Heart left ventricle (tissue), 16 donors: ENCODE results near the gene PIP5K1C. TPM values are rescaled to one million over a fixed set of nuclear protein-coding genes. Genes with fewer than 3 reads are reported as not detected.

Experiments
- ATAC-seq, 4 donors: fragments of 200-7000 bp; cut with Tn5 transposase; one replicate each; pipeline ENCODE4 v1.9.1; 2020 to 2022; ENCODE audit warnings: moderate library complexity in 4 of 4, mild to moderate bottlenecking in 3 of 4, moderate number of reproducible peaks in 1 of 4
- DNase-seq, 5 donors: peaks; one replicate each; pipeline ENCODE4 v3.0.0-alpha.2; 2020
- H3K27ac ChIP-seq, 12 donors: fragments of 200-600 bp; sonication (generic) in 4 of 12; one replicate each; pipeline versions ENCODE4 v1.5.0 to v1.8.0; 2016 to 2022; ENCODE audit warnings: mild to moderate bottlenecking in 2 of 12
- H3K27me3 ChIP-seq, 9 donors: fragments of 200-600 bp; sonication (generic) in 2 of 9; one replicate each; pipeline versions ENCODE4 v1.5.1 to v1.8.0; 2016 to 2022; ENCODE audit warnings: mild to moderate bottlenecking in 3 of 9
- H3K36me3 ChIP-seq, 9 donors: fragments of 200-600 bp; sonication (generic) in 2 of 9; one replicate each; pipeline versions ENCODE4 v1.5.0 to v1.8.0; 2018 to 2022; ENCODE audit warnings: mild to moderate bottlenecking in 2 of 9
- H3K4me1 ChIP-seq, 12 donors: fragments of 200-600 bp; sonication (generic) in 4 of 12; one replicate each; pipeline versions ENCODE4 v1.5.0 to v1.8.0; 2016 to 2022; ENCODE audit warnings: mild to moderate bottlenecking in 3 of 12
- H3K4me3 ChIP-seq, 12 donors: fragments of 200-600 bp; sonication (generic) in 4 of 12; one replicate each; pipeline versions ENCODE4 v1.5.0 to v1.8.0; 2017 to 2022; ENCODE audit warnings: mild to moderate bottlenecking in 9 of 12, moderate library complexity in 4 of 12
- H3K9me3 ChIP-seq, 12 donors: fragments of 200-600 bp; sonication (generic) in 4 of 12; one replicate each; pipeline versions ENCODE4 v1.5.0 to v1.8.0; 2016 to 2022; ENCODE audit warnings: mild to moderate bottlenecking in 1 of 12
- CTCF ChIP-seq, 12 donors: fragments of 200-600 bp; sonication (generic) in 4 of 12; IDR thresholded peaks; one replicate each; pipeline versions ENCODE4 v1.5.0 to v1.8.0; 2018 to 2022; ENCODE audit warnings: antibody characterized with exemption in 12 of 12, mild to moderate bottlenecking in 5 of 12
- POLR2A ChIP-seq, 2 donors: fragments of 450-650 bp; IDR thresholded peaks; one replicate each; pipeline ENCODE4 v1.6.1; 2017; ENCODE audit warnings: antibody characterized with exemption in 2 of 2, mild to moderate bottlenecking in 2 of 2, moderate library complexity in 2 of 2
- WGBS, 4 donors: extraction: QIAGEN DNeasy Blood & Tissue Kit in 2 of 4; methylation state at CpG; one replicate each; pipeline versions ENCODE4 v1.1.5 to v1.1.7; 2013 to 2018; 5-methylcytosine and 5-hydroxymethylcytosine counted together
- intact Hi-C, 10 donors: fragments of 100-400 bp; cut with DNase I; formaldehyde crosslinking; loops; one replicate each; pipeline versions ENCODE4 v1.11.1 to v1.14.2; 2022
- polyA plus RNA-seq, 2 donors: library from polyadenylated mRNA; stranded (reverse); fragments of 200-250 nt; gene quantifications; one replicate each; pipeline ENCODE4 v1.2.3, GENCODE V29; 2013
- total RNA-seq, 9 donors: library from RNA; depleted of rRNA in 2 of 9; stranded (reverse); fragments of >200 nt in 2 of 9; fragmentation: NEBNext Ultra II Directional in 3 of 9; extraction: Animal tissue kit (Norgen Biotek cat#: 25700) in 3 of 9; gene quantifications; one replicate each; pipeline versions ENCODE4 v1.1.0 to v1.2.4, GENCODE V29; 2016 to 2023
- donor health status: ischemic (EF 13 %, LVEDD 7.1; RV severe dilation, severe dysfunction).
- donor health status: healthy with polysubstance abuse.
- donor health status: DM: no; HTN: yes; CAD: no.
- donor health status: DM: no; HTN: no; CAD: no.
- donor health status: ischemic (EF 25% LVEDD 6.9; RV normal size, moderate dysfunction).
- donor health status: ischemic (EF 25% LVEDD 5.7; RV mildly dilated, moderate dysfunction).
- donor health status: healthy.
- donor health status: DM: yes; HTN: yes; CAD: no.
- donor health status: ischemic (EF 35%, LVEDD 5.7; RV mildly dilated, moderate dysfunction).
- donor health status: nonischemic (EF 11% LVEDD 7.7; RV severe dilation, severe dysfunction).
- donor health status: DM: yes; HTN: yes; CAD: no.
- donor health status: PGD.
- donor health status: ischemic (EF 29% LVEDD 5.4; RV normal size, mild dysfunction).
- donor health status: nonischemic (EF 23%, LVEDD 6.1; RV moderate dilation, normal function).

PIP5K1C gene
- total and polyA plus RNA-seq, 11 donors: 23.9 to 56.6 (median 36.3) TPM

DNA sequence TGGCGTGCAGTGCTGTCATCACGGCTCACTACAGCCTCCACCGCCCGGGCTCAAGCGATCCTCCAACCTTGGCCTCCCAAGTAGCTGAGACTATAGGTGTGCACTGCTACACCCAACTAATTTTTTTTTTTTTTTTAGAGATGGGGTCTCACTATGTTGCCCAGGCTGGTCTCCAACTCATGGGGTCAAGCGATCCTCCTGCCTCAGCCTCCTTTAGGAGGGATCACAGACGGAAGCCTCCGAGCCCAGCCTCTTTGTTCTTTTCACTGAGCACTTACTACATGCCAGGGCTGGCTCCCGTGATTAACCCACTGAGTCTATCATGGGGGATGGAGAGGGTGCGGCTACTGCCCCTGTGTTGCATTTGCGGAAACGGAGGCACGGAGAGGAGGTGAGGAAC is 60.8 kb downstream of the PIP5K1C start:
- Histone ChIP-seq H3K36me3 (peaks cover 2 to 91% (median 62%) of the 10 kb centered on the region in 9 donors), H3K27ac (no peak overlapping the region), H3K9me3 (no peaks in the 10 kb centered on the region), H3K4me3 (no peak overlapping the region), H3K27me3 (no peaks in the 10 kb centered on the region), H3K4me1 (no peaks in the 10 kb centered on the region)
- ATAC-seq (no peak), DNase-seq (no peak)
- intact Hi-C loops: no loop called here
- TF ChIP-seq POLR2A (IDR thresholded peaks at IDR 0.05) (no peak), CTCF (IDR thresholded peaks at IDR 0.05) (no peak)
- 96 to 98% (median 97%) methylated on average over 13 of the region's 13 CpGs for WGBS, 4 donors

- intact Hi-C loops: no loop called here
- Histone ChIP-seq H3K9me3 (no peaks in the 10 kb centered on the region), H3K27ac (no peak overlapping the region), H3K27me3 (no peaks in the 10 kb centered on the region), H3K36me3 (peaks cover 2 to 85% (median 59%) of the 10 kb centered on the region in 9 donors), H3K4me1 (no peaks in the 10 kb centered on the region), H3K4me3 (no peak overlapping the region)
- DNase-seq (no peak), ATAC-seq (no peak)
- 92 to 95% (median 92%) methylated on average over 51 to 55 of the region's 55 CpGs for WGBS, 4 donors
- TF ChIP-seq CTCF (IDR thresholded peaks at IDR 0.05) (no peak), POLR2A (IDR thresholded peaks at IDR 0.05) (no peak)
These were observed 61.8 kb downstream of the PIP5K1C start for GRCh38 chr19:3638208-3639193.

GRCh38 chr19:3637621-3638020 is 62.6 kb downstream of the PIP5K1C start:
- 90 to 94% (median 91%) methylated on average over 23 of the region's 23 CpGs for WGBS, 4 donors
- Histone ChIP-seq H3K27ac (no peak overlapping the region), H3K27me3 (no peaks in the 10 kb centered on the region), H3K36me3 (peaks cover 2 to 85% (median 60%) of the 10 kb centered on the region in 9 donors), H3K4me3 (no peak overlapping the region), H3K9me3 (no peaks in the 10 kb centered on the region), H3K4me1 (no peaks in the 10 kb centered on the region)
- TF ChIP-seq CTCF (IDR thresholded peaks at IDR 0.05) (no peak), POLR2A (IDR thresholded peaks at IDR 0.05) (no peak)
- no peak for DNase-seq
- no peak for ATAC-seq
- intact Hi-C loops: no loop called here

- Histone ChIP-seq H3K9me3 (no peaks in the 10 kb centered on the region), H3K4me3 (no peak overlapping the region), H3K36me3 (peaks cover 2 to 85% (median 63%) of the 10 kb centered on the region in 9 donors), H3K4me1 (no peaks in the 10 kb centered on the region), H3K27ac (no peak overlapping the region), H3K27me3 (no peaks in the 10 kb centered on the region)
- ATAC-seq: no peak
- TF ChIP-seq POLR2A (IDR thresholded peaks at IDR 0.05) (no peak), CTCF (IDR thresholded peaks at IDR 0.05) (no peak)
- no peak for DNase-seq
- intact Hi-C loops: no loop called here
- 88 to 94% (median 92%) methylated on average over 8 to 20 of the region's 20 CpGs for WGBS, 4 donors
These were observed 63.3 kb downstream of the PIP5K1C start for GRCh38 chr19:3636962-3637361.
